BJ (cell line): Measurements from ENCODE around the gene PROM2. TPM values are rescaled to one million over a fixed set of nuclear protein-coding genes. Genes with fewer than 3 reads are reported as not detected.

Source experiments
- CTCF ChIA-PET: fragments of 350-600 bp; formaldehyde crosslinking; extraction: SDS; loops from one replicate; lab custom pipeline; 2021; ENCODE audit warnings: antibody characterized with exemption, inconsistent platforms; lab: Yijun Ruan, JAX
- POLR2A ChIA-PET: fragments of 300-600 bp; sonication (Branson Sonifier 250); formaldehyde crosslinking; extraction: SDS; loops from one replicate; lab custom pipeline; 2021; ENCODE audit warnings: antibody characterized with exemption; lab: Charles Lee
- DNase-seq: peaks from one replicate; pipeline ENCODE4 v3.0.0-alpha.2; 2011; ENCODE audit warnings: low read depth
- H3K27me3 ChIP-seq: 2 replicates; pipeline ENCODE4 v1.6.0; 2011; ENCODE audit warnings: low read length; ENCODE audit not compliant: control insufficient read depth, insufficient read depth
- H3K36me3 ChIP-seq: 2 replicates; pipeline ENCODE4 v1.5.1; 2011; ENCODE audit warnings: low read length; ENCODE audit not compliant: control insufficient read depth, insufficient read depth
- H3K4me3 ChIP-seq: 2 replicates; pipeline ENCODE4 v1.5.1; 2011; ENCODE audit warnings: low read depth, mild to moderate bottlenecking, control low read depth, low read length
- CTCF ChIP-seq: IDR thresholded peaks from 2 replicates; pipeline ENCODE4 v1.5.1; 2011; ENCODE audit warnings: low read depth, mild to moderate bottlenecking, control low read depth, inconsistent platforms, low read length, moderate library complexity; ENCODE audit not compliant: insufficient read depth
- polyA plus RNA-seq: library from polyadenylated mRNA; depleted of rRNA; stranded (reverse); fragments of >200 nt; gene quantifications from 2 replicates; pipeline ENCODE4 v1.2.3, GENCODE V29; 2011

Gene PROM2
- polyA plus RNA-seq, 1 experiment, result 0.50 TPM

GRCh38 chr2:95309599-95309998 is 35.4 kb downstream of the PROM2 start:
- H3K36me3 ChIP-seq, result no peaks in the 10 kb centered on the region
- ChIA-PET POLR2A (no interaction called here), CTCF (interaction anchor here (2.3 kb wide), 1 partner anchor 78 kb away, joined by 17 read pairs; no protein-coding TSS in a partner anchor)
- no peak for TF ChIP-seq CTCF
- no peak for DNase-seq
- H3K4me3 ChIP-seq, result no peak overlapping the region
- H3K27me3 ChIP-seq, result peaks cover 2% of the 10 kb centered on the region; the same call in 1 of the 2 replicates

GRCh38 chr2:95310216-95310615 is 36.0 kb downstream of the PROM2 start:
- TF ChIP-seq CTCF, result no peak
- DNase-seq, result no peak
- no peak overlapping the region for H3K4me3 ChIP-seq
- no peaks in the 10 kb centered on the region for H3K36me3 ChIP-seq
- H3K27me3 ChIP-seq, result no peaks in the 10 kb centered on the region; the same call in 1 of the 2 replicates
- ChIA-PET POLR2A (no interaction called here), CTCF (interaction anchor here (2.3 kb wide), 1 partner anchor 78 kb away, joined by 17 read pairs; no protein-coding TSS in a partner anchor)

GRCh38 chr2:95310651-95311050 is 36.4 kb downstream of the PROM2 start:
- POLR2A ChIA-PET, result no interaction called here
- Histone ChIP-seq H3K36me3 (no peaks in the 10 kb centered on the region), H3K27me3 (no peaks in the 10 kb centered on the region; the same call in 1 of the 2 replicates), H3K4me3 (no peak overlapping the region)
- CTCF ChIA-PET, result interaction anchor here (1.0 to 2.3 kb wide), 2 partner anchors 9 to 79 kb away, joined by 3 to 17 read pairs; no protein-coding TSS in a partner anchor
- TF ChIP-seq CTCF, result no peak
- DNase-seq, result no peak

- H3K27me3 ChIP-seq, result no peaks in the 10 kb centered on the region; the same call in 1 of the 2 replicates
- no peak for DNase-seq
- no peak for TF ChIP-seq CTCF
- ChIA-PET POLR2A (no interaction called here), CTCF (interaction anchor here (0.6 to 7.1 kb wide), 5 partner anchors 8 to 81 kb away, joined by 3 to 108 read pairs (median 3); no protein-coding TSS in a partner anchor)
- H3K4me3 ChIP-seq, result no peak overlapping the region
- H3K36me3 ChIP-seq, result no peaks in the 10 kb centered on the region
These were observed 37.7 kb downstream of the PROM2 start for GRCh38 chr2:95311815-95312542.

- POLR2A ChIA-PET, result no interaction called here
- no peak for DNase-seq
- CTCF ChIA-PET, result interaction anchor here (0.6 to 7.1 kb wide), 5 partner anchors 8 to 82 kb away, joined by 3 to 108 read pairs (median 3); no protein-coding TSS in a partner anchor
- Histone ChIP-seq H3K36me3 (no peaks in the 10 kb centered on the region), H3K27me3 (no peaks in the 10 kb centered on the region; the same call in 1 of the 2 replicates), H3K4me3 (no peak overlapping the region)
- no peak for TF ChIP-seq CTCF
These were observed 38.4 kb downstream of the PROM2 start for GRCh38 chr2:95312543-95313201.
